ENCODE measurements around the gene ASB16. TPM values are rescaled to one million over a fixed set of nuclear protein-coding genes. Genes with fewer than 3 reads are reported as not detected.

Gene ASB16
- total RNA-seq, 2 donors from 2014 or later, result 8.3 TPM

DNA sequence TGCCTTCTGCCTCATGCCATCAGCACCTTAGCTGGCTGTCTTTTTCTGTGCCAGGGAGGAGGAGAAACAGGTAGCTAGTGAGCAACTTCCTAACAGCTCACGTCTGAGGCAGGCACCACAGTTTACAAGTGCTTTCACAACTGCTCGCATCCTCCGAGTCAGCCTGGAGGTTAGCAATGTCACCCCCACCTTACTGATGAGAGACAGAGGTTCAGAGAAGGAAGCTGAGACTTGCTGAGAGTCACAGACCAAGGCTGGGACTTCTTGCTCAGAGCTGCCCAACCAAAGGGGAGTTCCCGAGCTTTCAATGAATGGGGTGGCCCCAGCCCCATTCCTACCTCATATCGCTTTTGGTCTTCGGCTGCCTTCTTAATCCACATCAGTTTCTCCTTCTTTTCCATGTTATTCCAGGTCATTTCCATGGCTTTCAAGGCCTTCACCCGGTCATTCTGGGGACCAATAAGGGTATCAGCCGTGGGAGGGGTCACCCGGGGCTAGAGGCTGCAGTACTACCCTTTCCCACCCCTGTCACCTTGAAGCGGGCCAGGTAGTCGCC, 39.4 kb downstream of the ASB16 start:
- Histone ChIP-seq H3K4me1 (peaks cover 0 to 15% of the 10 kb centered on the region in 2 donors), H3K36me3 (peaks cover 57% of the 10 kb centered on the region), H3K9me3 (no peaks in the 10 kb centered on the region), H3K27me3 (no peaks in the 10 kb centered on the region), H3K4me3 (no peak overlapping the region), H3K27ac (peak overlapping the region; percentile 47 to 56)
- DNase-seq (ENCODE audit: low spot score), result no peak
- TF ChIP-seq, protein P1, sequence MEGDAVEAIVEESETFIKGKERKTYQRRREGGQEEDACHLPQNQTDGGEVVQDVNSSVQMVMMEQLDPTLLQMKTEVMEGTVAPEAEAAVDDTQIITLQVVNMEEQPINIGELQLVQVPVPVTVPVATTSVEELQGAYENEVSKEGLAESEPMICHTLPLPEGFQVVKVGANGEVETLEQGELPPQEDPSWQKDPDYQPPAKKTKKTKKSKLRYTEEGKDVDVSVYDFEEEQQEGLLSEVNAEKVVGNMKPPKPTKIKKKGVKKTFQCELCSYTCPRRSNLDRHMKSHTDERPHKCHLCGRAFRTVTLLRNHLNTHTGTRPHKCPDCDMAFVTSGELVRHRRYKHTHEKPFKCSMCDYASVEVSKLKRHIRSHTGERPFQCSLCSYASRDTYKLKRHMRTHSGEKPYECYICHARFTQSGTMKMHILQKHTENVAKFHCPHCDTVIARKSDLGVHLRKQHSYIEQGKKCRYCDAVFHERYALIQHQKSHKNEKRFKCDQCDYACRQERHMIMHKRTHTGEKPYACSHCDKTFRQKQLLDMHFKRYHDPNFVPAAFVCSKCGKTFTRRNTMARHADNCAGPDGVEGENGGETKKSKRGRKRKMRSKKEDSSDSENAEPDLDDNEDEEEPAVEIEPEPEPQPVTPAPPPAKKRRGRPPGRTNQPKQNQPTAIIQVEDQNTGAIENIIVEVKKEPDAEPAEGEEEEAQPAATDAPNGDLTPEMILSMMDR (IDR thresholded peaks at IDR 0.05), result no peak

DNA sequence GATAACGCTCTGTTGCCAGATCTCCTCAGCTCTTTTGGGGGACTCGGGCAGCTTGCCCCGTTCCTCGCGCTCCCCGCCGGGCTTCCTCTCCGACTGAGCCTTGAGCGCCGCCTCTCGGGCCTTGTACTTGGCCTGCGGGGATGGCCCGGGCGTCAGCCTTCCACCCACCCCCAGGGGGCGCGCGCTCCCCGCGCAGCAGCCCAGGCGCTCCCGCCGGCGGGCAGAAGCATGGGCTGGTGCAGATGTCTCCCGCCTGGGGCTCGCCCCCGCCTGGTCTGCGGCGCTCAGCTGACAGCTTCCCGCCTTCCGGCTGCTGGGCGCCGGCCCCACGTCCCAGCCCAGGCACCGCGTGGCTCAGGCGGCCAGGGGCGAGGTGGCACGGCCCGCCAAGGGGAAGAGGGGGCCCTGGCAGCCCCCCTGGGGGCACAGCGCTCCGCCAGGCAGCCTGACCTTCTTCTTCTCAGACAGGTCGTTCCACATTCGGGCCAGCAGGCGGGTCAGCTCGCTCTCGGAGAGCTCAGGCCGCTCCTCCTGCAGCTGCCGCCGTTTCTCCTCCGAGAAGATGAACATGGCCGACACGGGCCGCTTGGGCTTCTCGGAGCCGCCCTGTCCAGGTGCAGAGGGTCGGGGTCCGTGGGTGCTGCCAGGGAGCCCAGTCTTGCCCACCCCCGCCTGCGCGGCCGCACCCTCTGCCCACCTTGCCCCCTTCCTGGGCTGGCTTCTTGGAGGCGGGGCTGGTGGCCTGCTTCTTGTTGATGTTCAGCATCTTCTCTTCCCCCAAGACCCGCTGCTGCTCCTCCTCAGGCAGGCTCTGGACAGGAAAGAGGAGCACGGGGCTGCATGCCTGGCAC, 40.1 kb downstream of the ASB16 start:
- H3K36me3 ChIP-seq, result peaks cover 64% of the 10 kb centered on the region
- no peak overlapping the region for H3K4me3 ChIP-seq

DNA sequence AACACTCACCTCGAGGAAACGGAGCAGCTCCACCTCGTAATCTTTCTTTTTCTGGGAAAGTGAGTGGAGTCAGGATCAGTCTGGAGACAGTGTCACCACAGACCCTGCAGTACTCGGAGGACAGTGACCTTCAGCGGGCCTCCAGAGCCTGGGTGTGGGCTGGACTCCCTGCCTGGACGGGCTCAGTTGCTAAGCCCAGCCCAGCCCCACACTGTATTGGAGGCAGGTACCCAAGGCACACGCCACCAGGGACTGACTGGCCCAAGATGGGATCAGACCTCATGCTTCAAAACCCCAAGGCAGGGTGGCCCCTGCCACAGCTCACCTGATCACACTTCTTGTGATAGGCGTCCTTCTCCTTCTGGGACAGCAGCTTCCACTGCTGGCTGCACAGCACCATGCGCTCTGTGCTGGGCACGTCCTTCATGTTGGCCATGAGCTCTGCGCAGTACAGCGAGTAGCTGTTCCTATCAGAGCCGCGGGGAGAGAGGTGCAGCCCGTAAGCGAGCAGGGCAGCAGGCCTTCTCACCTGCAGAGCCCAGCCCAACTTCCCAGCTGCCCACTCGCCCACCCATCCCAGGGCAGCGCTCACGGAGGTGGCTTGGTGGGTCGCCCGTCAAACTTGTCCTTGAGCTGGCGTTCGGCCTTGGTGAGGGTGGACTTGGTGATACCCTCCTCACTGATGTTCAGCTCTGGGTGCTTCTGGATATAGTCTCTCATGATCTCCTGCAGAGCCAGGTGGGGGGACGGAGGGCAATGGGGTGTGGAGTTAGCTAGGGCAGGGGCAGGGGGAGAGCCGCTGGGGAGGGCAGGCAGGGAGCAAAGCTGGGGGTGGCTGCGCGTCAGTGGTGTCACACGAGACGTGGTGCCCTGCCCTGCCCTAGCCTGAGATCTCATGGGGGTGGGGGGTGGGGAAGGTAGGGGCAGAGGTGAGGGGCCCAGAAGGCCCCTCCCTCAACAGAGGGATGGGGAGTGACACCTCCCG, 41.1 kb downstream of the ASB16 start:
- Histone ChIP-seq H3K4me3 (no peak overlapping the region), H3K36me3 (peaks cover 71% of the 10 kb centered on the region)

More for the DNA sequence above, 40.1 kb downstream of the ASB16 start:
- H3K9me3 ChIP-seq, result no peaks in the 10 kb centered on the region
- peak overlapping the region; percentile 47 to 56 for H3K27ac ChIP-seq
- H3K27me3 ChIP-seq, result no peaks in the 10 kb centered on the region
- TF ChIP-seq, protein P1 (IDR thresholded peaks at IDR 0.05), result peak; percentile 96 to 100
- DNase-seq (ENCODE audit: low spot score), result peak; percentile 92
- peaks cover 0 to 15% of the 10 kb centered on the region in 2 donors for H3K4me1 ChIP-seq

DNA sequence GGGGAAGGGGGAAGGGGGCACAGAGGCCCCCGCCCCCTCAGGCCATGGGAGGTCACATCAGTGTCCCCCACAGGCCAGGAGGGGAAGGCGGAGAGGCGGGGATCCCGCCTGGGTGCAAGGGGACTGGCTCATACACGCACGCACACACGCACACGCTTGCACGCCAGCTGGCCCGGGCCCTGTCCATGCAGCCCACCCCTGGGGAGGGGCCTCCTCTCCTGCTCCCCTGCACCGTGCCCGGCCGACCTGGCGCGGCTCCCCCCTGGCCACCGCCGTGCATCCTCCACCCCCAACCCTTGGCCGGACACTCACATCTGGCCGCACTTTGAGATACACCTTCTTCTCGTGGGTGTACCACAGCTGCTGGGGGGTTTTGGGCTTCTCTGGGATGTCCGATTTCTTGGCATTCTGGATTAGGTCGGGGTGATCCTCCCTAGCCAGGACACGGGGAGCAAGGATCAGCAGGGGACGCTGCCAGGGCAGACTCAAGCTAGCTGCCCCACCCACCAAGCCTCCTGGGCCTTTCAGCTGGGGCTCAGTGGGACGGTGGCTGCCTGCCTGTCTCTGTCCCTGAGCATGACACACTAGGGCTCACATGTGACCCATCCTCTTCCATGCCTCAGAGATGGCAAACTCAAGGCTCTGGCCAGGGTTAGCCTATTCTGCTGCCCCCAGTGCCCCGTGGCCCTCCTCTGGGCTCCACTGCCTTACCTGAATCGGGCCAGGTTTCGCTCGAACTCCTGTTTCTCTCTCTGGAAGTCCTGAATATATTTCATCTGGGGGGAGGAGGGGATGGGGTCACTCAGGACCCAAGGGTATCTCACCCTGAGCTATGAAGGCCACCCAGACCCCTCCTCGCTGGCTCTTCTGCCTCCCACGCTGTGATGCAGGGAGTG, 42.3 kb downstream of the ASB16 start:
- Histone ChIP-seq H3K4me1 (peaks cover 0 to 33% of the 10 kb centered on the region in 2 donors), H3K36me3 (peaks cover 65% of the 10 kb centered on the region), H3K27me3 (no peaks in the 10 kb centered on the region), H3K4me3 (no peak overlapping the region), H3K27ac (no peak overlapping the region), H3K9me3 (no peaks in the 10 kb centered on the region)
- DNase-seq (ENCODE audit: low spot score), result no peak
- TF ChIP-seq, protein P1 (IDR thresholded peaks at IDR 0.05), result no peak

More for the DNA sequence above, 41.1 kb downstream of the ASB16 start:
- Histone ChIP-seq H3K9me3 (no peaks in the 10 kb centered on the region), H3K27ac (no peak overlapping the region), H3K4me1 (peaks cover 0 to 21% of the 10 kb centered on the region in 2 donors), H3K27me3 (no peaks in the 10 kb centered on the region)
- TF ChIP-seq, protein P1 (IDR thresholded peaks at IDR 0.05), result no peak
- no peak for DNase-seq (ENCODE audit: low spot score)

Measured in right atrium auricular region (tissue), 2 donors.